Measurements from ENCODE around the gene P2RX4.

DNA sequence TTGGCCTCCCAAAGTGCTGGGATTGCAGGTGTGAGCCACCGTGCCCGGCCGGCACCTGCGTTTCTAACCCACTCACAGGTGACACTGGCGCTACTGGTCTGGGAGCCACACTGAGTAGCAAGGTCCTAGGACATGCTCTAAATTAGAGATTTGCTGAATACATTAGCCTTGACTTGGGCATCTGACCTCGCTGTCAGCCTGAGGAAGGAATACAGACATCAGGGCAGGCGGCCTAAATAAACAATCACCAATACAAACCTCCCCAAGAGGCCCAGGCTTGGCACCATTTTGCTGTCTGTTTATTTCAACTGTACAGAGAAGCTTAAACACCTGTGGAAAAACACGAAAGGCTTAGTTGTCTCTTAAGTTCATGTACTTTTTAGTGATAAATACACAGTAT is 27.5 kb downstream of the P2RX4 start:
- TF ChIP-seq, protein P1, sequence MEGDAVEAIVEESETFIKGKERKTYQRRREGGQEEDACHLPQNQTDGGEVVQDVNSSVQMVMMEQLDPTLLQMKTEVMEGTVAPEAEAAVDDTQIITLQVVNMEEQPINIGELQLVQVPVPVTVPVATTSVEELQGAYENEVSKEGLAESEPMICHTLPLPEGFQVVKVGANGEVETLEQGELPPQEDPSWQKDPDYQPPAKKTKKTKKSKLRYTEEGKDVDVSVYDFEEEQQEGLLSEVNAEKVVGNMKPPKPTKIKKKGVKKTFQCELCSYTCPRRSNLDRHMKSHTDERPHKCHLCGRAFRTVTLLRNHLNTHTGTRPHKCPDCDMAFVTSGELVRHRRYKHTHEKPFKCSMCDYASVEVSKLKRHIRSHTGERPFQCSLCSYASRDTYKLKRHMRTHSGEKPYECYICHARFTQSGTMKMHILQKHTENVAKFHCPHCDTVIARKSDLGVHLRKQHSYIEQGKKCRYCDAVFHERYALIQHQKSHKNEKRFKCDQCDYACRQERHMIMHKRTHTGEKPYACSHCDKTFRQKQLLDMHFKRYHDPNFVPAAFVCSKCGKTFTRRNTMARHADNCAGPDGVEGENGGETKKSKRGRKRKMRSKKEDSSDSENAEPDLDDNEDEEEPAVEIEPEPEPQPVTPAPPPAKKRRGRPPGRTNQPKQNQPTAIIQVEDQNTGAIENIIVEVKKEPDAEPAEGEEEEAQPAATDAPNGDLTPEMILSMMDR (IDR thresholded peaks at IDR 0.05) = no peak
- TF ChIP-seq POLR2A (IDR thresholded peaks at IDR 0.05) = no peak
